ENCODE data around the gene ZKSCAN3. TPM values are rescaled to one million over a fixed set of nuclear protein-coding genes. Genes with fewer than 3 reads are reported as not detected.
"Not testable (repeated sequence)": the region's sequence is repeated elsewhere in the genome, so short reads cannot be mapped to it uniquely, and the experiment has no call there.

Gene ZKSCAN3
- polyA plus RNA-seq (2013, experiment 1 of 2) = 2.9 TPM
- 2.8 TPM for polyA plus RNA-seq (2013, experiment 2 of 2)

DNA sequence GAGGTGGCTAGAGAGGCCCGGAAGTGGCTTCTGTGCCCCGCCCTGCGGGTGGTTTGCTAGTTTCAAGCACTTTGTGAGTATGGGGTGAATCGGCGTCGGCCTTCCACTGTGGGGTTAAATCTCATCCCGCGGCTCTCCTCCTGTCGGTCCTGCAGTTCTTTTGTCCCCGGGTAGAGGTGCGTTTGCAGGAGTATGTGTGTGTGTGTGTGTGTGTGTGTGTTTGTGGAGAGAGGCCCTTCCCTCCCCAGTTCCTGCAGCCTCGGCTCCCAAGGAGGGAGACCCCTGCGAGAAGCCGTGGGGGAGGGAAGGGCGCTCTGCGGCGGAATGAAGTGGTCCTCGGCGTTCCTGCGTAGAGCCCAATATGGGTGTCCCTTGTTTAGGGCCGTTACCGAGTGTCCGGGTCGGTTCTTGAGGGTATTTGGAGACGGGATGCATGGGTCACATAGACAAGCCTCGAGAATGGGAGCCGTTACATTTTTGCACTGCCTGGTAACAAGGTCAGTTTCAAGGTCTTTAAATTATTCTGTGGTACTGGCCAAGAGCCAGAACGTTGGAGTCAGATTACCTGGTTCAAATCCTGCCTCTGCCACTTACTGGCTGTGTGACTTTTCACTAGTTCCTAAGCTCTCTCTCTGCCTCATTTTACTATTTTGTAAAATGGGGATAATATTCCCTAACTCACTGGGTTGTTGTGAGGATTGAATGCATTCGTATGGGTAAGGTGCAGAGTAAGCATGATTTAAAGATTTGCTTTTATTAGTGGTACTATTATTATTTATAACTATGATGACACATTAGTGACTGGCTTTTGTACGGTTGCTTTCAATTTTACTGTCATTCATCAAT, at the start of gene ZKSCAN3:
Gene ZKSCAN3, plus strand, starts transcription at position 56 of the 846 bp plus-strand sequence. CDS start 9,640 bp downstream, outside the sequence.
- Histone ChIP-seq H2BK15ac (replicated peaks; ENCODE audit: low read depth) (peak within 1 kb of the TSS; percentile 85), H3K9ac (ENCODE audit: low read length) (peak within 1 kb of the TSS; percentile 72), H3K4me2 (ENCODE audit: low read length) (peak within 1 kb of the TSS; percentile 70), H3K79me2 (ENCODE audit: control insufficient read depth, insufficient read depth, low read length) (peaks cover 12% of the 10 kb centered on the region), H3K27ac (ENCODE audit: low read depth, low read length) (peak within 1 kb of the TSS; percentile 42), H3K4ac (ENCODE audit: low read depth, low read length) (peak within 1 kb of the TSS; percentile 43), H3K27me3 (ENCODE audit: insufficient read depth, low read length, poor library complexity) (no peaks in the 10 kb centered on the region), H2BK5ac (ENCODE audit: low read length) (peak within 1 kb of the TSS; percentile 21), H3K18ac (ENCODE audit: low read length) (peak within 1 kb of the TSS; percentile 55), H2AK5ac (ENCODE audit: low read length) (no peak within 1 kb of the TSS), H3K23ac (ENCODE audit: low read length) (no peak within 1 kb of the TSS), H3K56ac (ENCODE audit: low read length) (peak within 1 kb of the TSS; percentile 85), H3K4me1 (ENCODE audit: control insufficient read depth, low read depth, low read length) (no peaks in the 10 kb centered on the region), H2BK120ac (ENCODE audit: low read depth, low read length) (no peak within 1 kb of the TSS), H3K79me1 (ENCODE audit: low read length) (peaks cover 5% of the 10 kb centered on the region), H4K5ac (ENCODE audit: low read length) (no peak within 1 kb of the TSS), H3K36me3 (ENCODE audit: control insufficient read depth, insufficient read depth, low read length) (no peaks in the 10 kb centered on the region), H4K8ac (ENCODE audit: low read depth, low read length) (no peak within 1 kb of the TSS), H3K4me3 (ENCODE audit: low read length) (peak within 1 kb of the TSS; percentile 92)
- peak; percentile 92 for DNase-seq
- WGBS (ENCODE audit: extremely low coverage, insufficient coverage, low lambda C conversion rate) = no CpG with 5 or more reads among the region's 30 CpGs

DNA sequence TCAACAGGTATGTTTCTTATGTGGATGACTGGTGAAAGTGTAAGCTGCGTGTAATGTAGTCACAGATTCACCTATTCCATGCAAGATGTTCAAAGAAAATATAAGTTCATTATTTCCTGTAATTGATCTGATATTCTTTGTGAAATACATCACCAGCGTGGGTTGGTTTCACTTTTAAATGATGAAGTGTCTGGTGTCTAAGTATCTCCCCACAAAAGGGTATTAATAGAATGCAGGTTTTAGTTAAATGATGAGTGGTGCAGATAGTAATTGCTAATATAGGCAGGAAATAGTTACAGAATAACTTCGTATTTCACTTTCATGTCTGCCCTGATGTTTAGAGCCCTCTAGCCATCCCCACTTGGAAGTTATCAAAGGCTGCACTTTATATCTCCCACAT, 46.2 kb upstream of the ZKSCAN3 start:
- H3K18ac ChIP-seq (ENCODE audit: low read length) = no peak overlapping the region
- H3K23ac ChIP-seq (ENCODE audit: low read length) = no peak overlapping the region
- no peak overlapping the region for H3K4me2 ChIP-seq (ENCODE audit: low read length)
- H3K4me1 ChIP-seq (ENCODE audit: control insufficient read depth, low read depth, low read length) = no peaks in the 10 kb centered on the region
- H3K36me3 ChIP-seq (ENCODE audit: control insufficient read depth, insufficient read depth, low read length) = no peaks in the 10 kb centered on the region
- no peaks in the 10 kb centered on the region for H3K79me2 ChIP-seq (ENCODE audit: control insufficient read depth, insufficient read depth, low read length)
- no peak overlapping the region for H3K56ac ChIP-seq (ENCODE audit: low read length)
- no peak overlapping the region for H2AK5ac ChIP-seq (ENCODE audit: low read length)
- no peaks in the 10 kb centered on the region for H3K79me1 ChIP-seq (ENCODE audit: low read length)
- no peak overlapping the region for H3K4me3 ChIP-seq (ENCODE audit: low read length)
- no peak overlapping the region for H3K4ac ChIP-seq (ENCODE audit: low read depth, low read length)
- H2BK5ac ChIP-seq (ENCODE audit: low read length) = no peak overlapping the region
- no CpG with 5 or more reads among the region's 3 CpGs for WGBS (ENCODE audit: extremely low coverage, insufficient coverage, low lambda C conversion rate)
- no peak overlapping the region for H2BK120ac ChIP-seq (ENCODE audit: low read depth, low read length)
- no peak overlapping the region for H4K5ac ChIP-seq (ENCODE audit: low read length)
- H4K8ac ChIP-seq (ENCODE audit: low read depth, low read length) = no peak overlapping the region
- DNase-seq = no peak
- H2BK15ac ChIP-seq (replicated peaks; ENCODE audit: low read depth) = no peak overlapping the region
- no peak overlapping the region for H3K9ac ChIP-seq (ENCODE audit: low read length)
- no peaks in the 10 kb centered on the region for H3K27me3 ChIP-seq (ENCODE audit: insufficient read depth, low read length, poor library complexity)
- no peak overlapping the region for H3K27ac ChIP-seq (ENCODE audit: low read depth, low read length)

- H3K18ac ChIP-seq (ENCODE audit: low read length); H3K4me2 ChIP-seq (ENCODE audit: low read length); H3K9ac ChIP-seq (ENCODE audit: low read length); H4K8ac ChIP-seq (ENCODE audit: low read depth, low read length); H3K79me1 ChIP-seq (ENCODE audit: low read length); H3K56ac ChIP-seq (ENCODE audit: low read length); H3K4ac ChIP-seq (ENCODE audit: low read depth, low read length); H3K36me3 ChIP-seq (ENCODE audit: control insufficient read depth, insufficient read depth, low read length); H3K4me3 ChIP-seq (ENCODE audit: low read length); H2BK15ac ChIP-seq (replicated peaks; ENCODE audit: low read depth); H3K4me1 ChIP-seq (ENCODE audit: control insufficient read depth, low read depth, low read length); H2BK120ac ChIP-seq (ENCODE audit: low read depth, low read length); H3K27ac ChIP-seq (ENCODE audit: low read depth, low read length); H3K79me2 ChIP-seq (ENCODE audit: control insufficient read depth, insufficient read depth, low read length); H4K5ac ChIP-seq (ENCODE audit: low read length); H3K23ac ChIP-seq (ENCODE audit: low read length); H2BK5ac ChIP-seq (ENCODE audit: low read length); H2AK5ac ChIP-seq (ENCODE audit: low read length); DNase-seq; H3K27me3 ChIP-seq (ENCODE audit: insufficient read depth, low read length, poor library complexity): not testable (repeated sequence)
These were observed 43.4 kb upstream of the ZKSCAN3 start for GRCh38 chr6:28306363-28306762.

GRCh38 chr6:28311139-28311823, 38.5 kb upstream of the ZKSCAN3 start:
- Histone ChIP-seq H3K56ac (ENCODE audit: low read length) (no peak overlapping the region), H3K27me3 (ENCODE audit: insufficient read depth, low read length, poor library complexity) (no peaks in the 10 kb centered on the region), H3K4ac (ENCODE audit: low read depth, low read length) (no peak overlapping the region), H3K79me2 (ENCODE audit: control insufficient read depth, insufficient read depth, low read length) (no peaks in the 10 kb centered on the region), H3K4me1 (ENCODE audit: control insufficient read depth, low read depth, low read length) (no peaks in the 10 kb centered on the region), H3K27ac (ENCODE audit: low read depth, low read length) (no peak overlapping the region), H3K4me2 (ENCODE audit: low read length) (no peak overlapping the region), H3K79me1 (ENCODE audit: low read length) (no peaks in the 10 kb centered on the region), H3K9ac (ENCODE audit: low read length) (no peak overlapping the region), H3K36me3 (ENCODE audit: control insufficient read depth, insufficient read depth, low read length) (no peaks in the 10 kb centered on the region), H2BK120ac (ENCODE audit: low read depth, low read length) (no peak overlapping the region), H3K23ac (ENCODE audit: low read length) (no peak overlapping the region), H4K5ac (ENCODE audit: low read length) (no peak overlapping the region), H2BK15ac (replicated peaks; ENCODE audit: low read depth) (no peak overlapping the region), H4K8ac (ENCODE audit: low read depth, low read length) (no peak overlapping the region), H2BK5ac (ENCODE audit: low read length) (no peak overlapping the region), H3K18ac (ENCODE audit: low read length) (no peak overlapping the region), H3K4me3 (ENCODE audit: low read length) (no peak overlapping the region), H2AK5ac (ENCODE audit: low read length) (no peak overlapping the region)
- no CpG with 5 or more reads among the region's 9 CpGs for WGBS (ENCODE audit: extremely low coverage, insufficient coverage, low lambda C conversion rate)
- DNase-seq = no peak

GRCh38 chr6:28312939-28313338, 36.8 kb upstream of the ZKSCAN3 start:
- Histone ChIP-seq H4K5ac (ENCODE audit: low read length) (no peak overlapping the region), H3K4me1 (ENCODE audit: control insufficient read depth, low read depth, low read length) (no peaks in the 10 kb centered on the region), H3K4me2 (ENCODE audit: low read length) (no peak overlapping the region), H4K8ac (ENCODE audit: low read depth, low read length) (no peak overlapping the region), H3K79me2 (ENCODE audit: control insufficient read depth, insufficient read depth, low read length) (no peaks in the 10 kb centered on the region), H3K36me3 (ENCODE audit: control insufficient read depth, insufficient read depth, low read length) (no peaks in the 10 kb centered on the region), H3K27me3 (ENCODE audit: insufficient read depth, low read length, poor library complexity) (no peaks in the 10 kb centered on the region), H2BK15ac (replicated peaks; ENCODE audit: low read depth) (no peak overlapping the region), H3K23ac (ENCODE audit: low read length) (no peak overlapping the region), H3K4me3 (ENCODE audit: low read length) (no peak overlapping the region), H3K56ac (ENCODE audit: low read length) (no peak overlapping the region), H3K18ac (ENCODE audit: low read length) (no peak overlapping the region), H2AK5ac (ENCODE audit: low read length) (no peak overlapping the region), H3K79me1 (ENCODE audit: low read length) (no peaks in the 10 kb centered on the region), H3K9ac (ENCODE audit: low read length) (no peak overlapping the region), H2BK120ac (ENCODE audit: low read depth, low read length) (no peak overlapping the region), H3K27ac (ENCODE audit: low read depth, low read length) (no peak overlapping the region), H2BK5ac (ENCODE audit: low read length) (no peak overlapping the region), H3K4ac (ENCODE audit: low read depth, low read length) (no peak overlapping the region)
- no CpG with 5 or more reads among the region's 23 CpGs for WGBS (ENCODE audit: extremely low coverage, insufficient coverage, low lambda C conversion rate)
- DNase-seq = no peak
